HepG2 (cell line): ENCODE results near the gene AMN. TPM values are rescaled to one million over a fixed set of nuclear protein-coding genes. Genes with fewer than 3 reads are reported as not detected.
A peak's percentile ranks its signal among the peaks of the same experiment; 100 is the strongest.

Experiments used
- BRF2 ChIP-seq: sonication (generic); formaldehyde crosslinking; IDR thresholded peaks from 2 replicates; pipeline ENCODE4 v1.8.1; 2022; ENCODE audit warnings: mild to moderate bottlenecking, missing genetic modification reagents
- CREB3 ChIP-seq: sonication (generic); formaldehyde crosslinking; IDR thresholded peaks from 2 replicates; pipeline ENCODE4 v1.5.0; 2020; ENCODE audit warnings: missing genetic modification reagents
- DDIT3 ChIP-seq: sonication (generic); formaldehyde crosslinking; IDR thresholded peaks from 2 replicates; pipeline ENCODE4 v1.4.0; 2020; ENCODE audit warnings: mild to moderate bottlenecking, missing genetic modification reagents
- FOXA1 ChIP-seq, 2 experiments: fragments of 450-650 bp in 1 of 2; sonication (generic) in 1 of 2; formaldehyde crosslinking in 1 of 2; IDR thresholded peaks; 2 replicates each; pipeline versions ENCODE4 v1.4.0 to v1.6.1; 2016 to 2020; ENCODE audit warnings: missing genetic modification reagents in 1 of 2
- GATA4 ChIP-seq: sonication (generic); IDR thresholded peaks from 2 replicates; pipeline ENCODE4 v1.6.1; 2016; ENCODE audit warnings: antibody characterized with exemption, low read depth, borderline replicate concordance
- GTF3A ChIP-seq: sonication (generic); formaldehyde crosslinking; conservative IDR thresholded peaks from 2 replicates; pipeline ENCODE4 v1.4.0; 2020; ENCODE audit warnings: mild to moderate bottlenecking, missing genetic modification reagents
- KDM2A ChIP-seq: sonication (generic); formaldehyde crosslinking; IDR thresholded peaks from 2 replicates; pipeline ENCODE4 v1.4.0; 2020; ENCODE audit warnings: low read depth, missing genetic modification reagents, borderline replicate concordance
- PRDM10 ChIP-seq: sonication (generic); formaldehyde crosslinking; IDR thresholded peaks from 2 replicates; pipeline ENCODE4 v1.4.0; 2020; ENCODE audit warnings: low read depth, missing genetic modification reagents
- RBM22 ChIP-seq: fragments of 200-400 bp; formaldehyde crosslinking; optimal IDR thresholded peaks from 2 replicates; pipeline ENCODE3; 2017; ENCODE audit warnings: mild to moderate bottlenecking, low read length, moderate library complexity
- RCOR2 ChIP-seq: IDR thresholded peaks from 2 replicates; pipeline ENCODE4 v1.6.1; 2016; ENCODE audit warnings: missing biosample characterization, missing genetic modification reagents
- RXRB ChIP-seq: IDR thresholded peaks from 2 replicates; pipeline ENCODE4 v1.6.1; 2016; ENCODE audit warnings: borderline replicate concordance, missing genetic modification reagents, missing compliant biosample characterization
- SALL1 ChIP-seq: sonication (generic); formaldehyde crosslinking; IDR thresholded peaks from 2 replicates; pipeline ENCODE4 v1.8.0; 2022; ENCODE audit warnings: mild to moderate bottlenecking, missing genetic modification reagents
- SNRNP70 ChIP-seq: fragments of 200-400 bp; formaldehyde crosslinking; IDR thresholded peaks from 2 replicates; pipeline ENCODE4 v1.6.1; 2017; ENCODE audit warnings: mild to moderate bottlenecking, low read depth, low read length, moderate library complexity
- YEATS2 ChIP-seq: sonication (generic); formaldehyde crosslinking; IDR thresholded peaks from 2 replicates; pipeline ENCODE4 v1.4.0; 2020; ENCODE audit warnings: missing genetic modification reagents, borderline replicate concordance
- ZBTB10 ChIP-seq: sonication (generic); formaldehyde crosslinking; IDR thresholded peaks from 2 replicates; pipeline ENCODE4 v1.4.0; 2020; ENCODE audit warnings: missing genetic modification reagents, borderline replicate concordance
- ZBTB21 ChIP-seq: sonication (generic); formaldehyde crosslinking; IDR thresholded peaks from 2 replicates; pipeline ENCODE4 v1.4.0; 2020; ENCODE audit warnings: missing genetic modification reagents
- ZBTB7B ChIP-seq: sonication (generic); formaldehyde crosslinking; IDR thresholded peaks from 2 replicates; pipeline ENCODE4 v1.4.0; 2020; ENCODE audit warnings: missing genetic modification reagents
- ZFP1 ChIP-seq: IDR thresholded peaks from 2 replicates; pipeline ENCODE4 v1.6.1; 2016
- ZNF704 ChIP-seq: sonication (generic); formaldehyde crosslinking; IDR thresholded peaks from 2 replicates; pipeline ENCODE4 v1.8.1; 2023; ENCODE audit warnings: mild to moderate bottlenecking, inconsistent platforms, moderate library complexity, missing genetic modification reagents, borderline replicate concordance
- ZNF879 ChIP-seq: sonication (generic); formaldehyde crosslinking; IDR thresholded peaks from 2 replicates; pipeline ENCODE4 v1.8.1; 2023; ENCODE audit warnings: missing genetic modification reagents
- polyA plus RNA-seq, 8 experiments: library from polyadenylated mRNA; depleted of rRNA in 3 of 8; stranded (reverse) in 7 of 8; unstranded in 1 of 8; fragments of >200 nt; fragmentation: Illumina TruSeq in 4 of 8; extraction: Trizol in 4 of 8; gene quantifications; 2 replicates each; pipeline versions ENCODE4 v1.2.1 to v1.2.3, GENCODE V29; 2011 to 2016; ENCODE audit warnings: low read depth in 4 of 8, missing spikeins in 1 of 8, mixed read lengths in 1 of 8; ENCODE audit not compliant: insufficient read depth in 1 of 8
- total RNA-seq, 5 experiments: library from RNA; depleted of rRNA; stranded (reverse); fragments of >200 nt; fragmentation: Illumina TruSeq; extraction: Trizol; gene quantifications; 2 replicates each; pipeline ENCODE4 v1.2.3, GENCODE V29; 2016; ENCODE audit warnings: low read depth in 1 of 5

Gene AMN
- total and polyA plus RNA-seq, 2 of the 13 experiments (the other 11 are each of a cell fraction or from before 2014, with no cell fraction given), result 9.8 to 33.1 TPM

- TF ChIP-seq PRDM10 (CRISPR knock-in tag) (no peak), BRF2 (CRISPR knock-in tag) (peak; percentile 28; the same call in 1 of the 2 replicates), ZFP1 (CRISPR knock-in tag) (0 out of 2 replicates have a peak, but pooled peaks have one; percentile 77), GTF3A (no peak), RCOR2 (CRISPR knock-in tag) (peak; percentile 91), ZBTB21 (CRISPR knock-in tag) (no peak), RXRB (CRISPR knock-in tag) (peak; percentile 96; the same call in 1 of the 2 replicates), FOXA1 (IDR thresholded peaks at IDR 0.05) (peak; percentile 95), FOXA1 (CRISPR knock-in tag; IDR thresholded peaks at IDR 0.05) (peak; percentile 97), YEATS2 (CRISPR knock-in tag) (peak; percentile 68; the same call in 1 of the 2 replicates), GATA4 (peak; percentile 91), DDIT3 (CRISPR knock-in tag) (no peak), ZNF879 (no peak), ZBTB7B (CRISPR knock-in tag) (peak; percentile 95), CREB3 (0 out of 2 replicates have a peak, but pooled peaks have one; percentile 80), SALL1 (CRISPR knock-in tag) (peak; percentile 97), KDM2A (CRISPR knock-in tag) (0 out of 2 replicates have a peak, but pooled peaks have one; percentile 29), ZBTB10 (CRISPR knock-in tag) (peak; percentile 58; the same call in 1 of the 2 replicates), ZNF704 (CRISPR knock-in tag) (0 out of 2 replicates have a peak, but pooled peaks have one; percentile 29), RBM22 (no peak), SNRNP70 (no peak)
Measured at GRCh38 chr14:102873546-102874061, 48.9 kb upstream of the AMN start (continued).
